Tibial nerve (tissue), 4 donors: Measurements from ENCODE around the gene CA11. TPM values are rescaled to one million over a fixed set of nuclear protein-coding genes. Genes with fewer than 3 reads are reported as not detected.
A peak's percentile ranks its signal among the peaks of the same experiment; 100 is the strongest.

Experiments
- DNase-seq, 2 donors: peaks; one replicate each; pipeline ENCODE4 v3.0.0-alpha.2; 2019; ENCODE audit warnings: low spot score in 2 of 2
- H3K27ac ChIP-seq, 4 donors: fragments of 200-600 bp; sonication (generic) in 3 of 4; one replicate each; pipeline ENCODE4 v1.5.1; 2017 to 2019; ENCODE audit warnings: mild to moderate bottlenecking in 1 of 4
- H3K27me3 ChIP-seq, 2 donors: fragments of 200-600 bp; sonication (generic) in 1 of 2; one replicate each; pipeline versions ENCODE4 v1.5.1 to v1.6.0; 2017 to 2019
- H3K36me3 ChIP-seq, 3 donors: fragments of 200-600 bp; sonication (generic); one replicate each; pipeline ENCODE4 v1.5.1; 2018 to 2019
- H3K4me1 ChIP-seq, 4 donors: fragments of 200-600 bp; sonication (generic) in 3 of 4; one replicate each; pipeline ENCODE4 v1.5.1; 2017 to 2019
- H3K4me3 ChIP-seq, 4 donors: fragments of 200-600 bp; sonication (generic) in 3 of 4; one replicate each; pipeline ENCODE4 v1.5.1; 2017 to 2019; ENCODE audit warnings: mild to moderate bottlenecking in 1 of 4, moderate library complexity in 1 of 4
- H3K9me3 ChIP-seq, 4 donors: fragments of 200-600 bp; sonication (generic) in 3 of 4; one replicate each; pipeline ENCODE4 v1.5.1; 2017 to 2019
- EP300 ChIP-seq, 2 donors: sonication (generic); formaldehyde crosslinking; IDR thresholded peaks; one replicate each; pipeline ENCODE4 v1.6.1; 2017; ENCODE audit warnings: antibody characterized with exemption in 2 of 2, mild to moderate bottlenecking in 1 of 2
- POLR2A ChIP-seq, 2 donors: fragments of 450-650 bp; IDR thresholded peaks; one replicate each; pipeline ENCODE4 v1.6.1; 2017; ENCODE audit warnings: antibody characterized with exemption in 2 of 2, mild to moderate bottlenecking in 2 of 2, moderate library complexity in 2 of 2
- WGBS, 2 donors: methylation state at CpG; one replicate each; pipeline ENCODE4 v1.1.5; 2018; 5-methylcytosine and 5-hydroxymethylcytosine counted together
- total RNA-seq, 4 donors: library from RNA; depleted of rRNA; stranded (reverse); fragments of >200 nt; gene quantifications; one replicate each; pipeline ENCODE4 v1.1.0, GENCODE V29; 2016
- TF ChIP-seq, protein P1 (sequence below), 5 experiments: fragments of 200-600 bp in 3 of 5; fragments of 450-650 bp in 2 of 5; sonication (generic) in 3 of 5; IDR thresholded peaks; one replicate each; pipeline ENCODE4 v1.5.1; 2016 to 2019; ENCODE audit warnings: antibody characterized with exemption in 5 of 5, mild to moderate bottlenecking in 3 of 5, moderate library complexity in 2 of 5

Gene CA11
- total RNA-seq, 4 donors from 2014 or later: 3.1 to 5.4 (median 4.0) TPM

GRCh38 chr19:48646722-48647216 lies 782 bp upstream of the CA11 start:
- WGBS, 2 donors: 9 to 11% methylated on average over 10 of the region's 10 CpGs
- no peaks in the 10 kb centered on the region for H3K36me3 ChIP-seq

DNA sequence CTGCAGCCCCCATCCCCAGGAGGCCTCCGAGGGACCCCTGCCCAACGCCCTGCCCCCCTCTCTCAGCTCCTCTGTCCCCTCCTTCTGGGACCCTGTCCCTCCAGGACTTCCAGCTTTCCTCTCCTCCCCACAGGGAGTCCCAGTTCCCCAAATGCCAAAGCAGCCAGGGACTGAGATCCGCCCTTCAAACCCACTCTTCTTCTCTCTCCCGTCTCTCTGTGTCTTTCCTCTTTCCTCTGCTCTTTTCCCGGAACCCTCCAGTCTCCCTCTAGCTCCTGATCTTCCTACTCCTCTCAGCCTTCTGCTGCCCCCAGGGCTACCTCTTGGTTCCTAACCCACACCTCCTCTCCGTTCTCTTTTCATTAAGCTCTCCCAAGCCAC lies 377 bp downstream of the CA11 start:
- Histone ChIP-seq H3K27me3 (no peaks in the 10 kb centered on the region), H3K4me1 (peaks cover 0 to 27% (median 10%) of the 10 kb centered on the region in 4 donors), H3K9me3 (no peaks in the 10 kb centered on the region), H3K36me3 (no peaks in the 10 kb centered on the region), H3K4me3 (peak overlapping the region; percentile 59 to 67 (median 66)), H3K27ac (peak overlapping the region; percentile 86 to 96 (median 91))
- TF ChIP-seq EP300 (IDR thresholded peaks at IDR 0.05): no peak
- TF ChIP-seq, protein P1, sequence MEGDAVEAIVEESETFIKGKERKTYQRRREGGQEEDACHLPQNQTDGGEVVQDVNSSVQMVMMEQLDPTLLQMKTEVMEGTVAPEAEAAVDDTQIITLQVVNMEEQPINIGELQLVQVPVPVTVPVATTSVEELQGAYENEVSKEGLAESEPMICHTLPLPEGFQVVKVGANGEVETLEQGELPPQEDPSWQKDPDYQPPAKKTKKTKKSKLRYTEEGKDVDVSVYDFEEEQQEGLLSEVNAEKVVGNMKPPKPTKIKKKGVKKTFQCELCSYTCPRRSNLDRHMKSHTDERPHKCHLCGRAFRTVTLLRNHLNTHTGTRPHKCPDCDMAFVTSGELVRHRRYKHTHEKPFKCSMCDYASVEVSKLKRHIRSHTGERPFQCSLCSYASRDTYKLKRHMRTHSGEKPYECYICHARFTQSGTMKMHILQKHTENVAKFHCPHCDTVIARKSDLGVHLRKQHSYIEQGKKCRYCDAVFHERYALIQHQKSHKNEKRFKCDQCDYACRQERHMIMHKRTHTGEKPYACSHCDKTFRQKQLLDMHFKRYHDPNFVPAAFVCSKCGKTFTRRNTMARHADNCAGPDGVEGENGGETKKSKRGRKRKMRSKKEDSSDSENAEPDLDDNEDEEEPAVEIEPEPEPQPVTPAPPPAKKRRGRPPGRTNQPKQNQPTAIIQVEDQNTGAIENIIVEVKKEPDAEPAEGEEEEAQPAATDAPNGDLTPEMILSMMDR (IDR thresholded peaks at IDR 0.05): no peak
- TF ChIP-seq POLR2A (IDR thresholded peaks at IDR 0.05): no peak
- 0 to 2% methylated on average over 6 of the region's 6 CpGs for WGBS, 2 donors
- DNase-seq: no peak

More at GRCh38 chr19:48646722-48647216, 782 bp upstream of the CA11 start:
- TF ChIP-seq, protein P1 (IDR thresholded peaks at IDR 0.05): no peak
- TF ChIP-seq POLR2A (IDR thresholded peaks at IDR 0.05): no peak
- no peak for TF ChIP-seq EP300 (IDR thresholded peaks at IDR 0.05)
- no peak for DNase-seq
- peak overlapping the region; percentile 59 to 67 (median 66) for H3K4me3 ChIP-seq
- peak overlapping the region; percentile 86 to 96 (median 91) for H3K27ac ChIP-seq
- H3K4me1 ChIP-seq: peaks cover 0 to 27% (median 10%) of the 10 kb centered on the region in 4 donors
- no peaks in the 10 kb centered on the region for H3K9me3 ChIP-seq
- no peaks in the 10 kb centered on the region for H3K27me3 ChIP-seq

DNA sequence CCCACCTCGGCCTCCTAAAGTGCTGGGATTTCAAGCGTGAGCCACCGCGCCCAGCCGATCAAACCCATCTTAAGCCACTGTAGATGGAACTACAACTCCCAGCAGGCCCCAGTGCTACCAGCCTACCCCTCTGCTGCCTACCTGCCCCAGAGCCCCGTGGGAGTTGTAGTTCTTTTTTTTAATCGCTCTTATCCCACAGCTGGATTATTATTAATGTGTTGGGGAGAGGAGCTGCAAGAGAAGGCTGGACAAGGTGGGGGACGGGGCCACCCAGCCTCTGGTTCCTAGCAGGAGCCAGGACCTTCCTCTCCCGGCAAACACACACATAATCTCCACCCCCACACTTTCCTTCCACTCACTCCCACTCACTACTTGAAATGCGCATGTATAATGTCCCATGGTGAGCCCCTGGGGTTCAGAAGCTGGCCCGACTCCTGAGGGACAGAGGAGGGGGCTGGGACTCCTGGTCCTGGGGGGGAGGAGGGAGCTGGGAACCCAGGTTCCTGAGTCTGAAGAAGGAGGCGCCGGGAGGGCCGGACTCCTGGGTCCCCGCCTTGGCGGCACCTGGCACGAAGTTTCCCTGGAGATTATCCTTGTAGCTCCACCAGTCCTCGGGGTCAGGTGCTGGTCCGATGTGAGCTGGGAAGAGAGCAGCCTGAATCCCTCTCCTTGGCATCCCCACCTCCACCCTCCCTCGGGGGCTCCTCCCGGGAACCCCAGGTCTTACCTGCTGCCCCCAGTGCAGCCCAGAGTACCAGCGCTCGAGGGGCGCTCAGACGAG lies 958 bp downstream of the CA11 start:
- peak overlapping the region; percentile 86 to 96 (median 91) for H3K27ac ChIP-seq
- H3K27me3 ChIP-seq: no peaks in the 10 kb centered on the region

DNA sequence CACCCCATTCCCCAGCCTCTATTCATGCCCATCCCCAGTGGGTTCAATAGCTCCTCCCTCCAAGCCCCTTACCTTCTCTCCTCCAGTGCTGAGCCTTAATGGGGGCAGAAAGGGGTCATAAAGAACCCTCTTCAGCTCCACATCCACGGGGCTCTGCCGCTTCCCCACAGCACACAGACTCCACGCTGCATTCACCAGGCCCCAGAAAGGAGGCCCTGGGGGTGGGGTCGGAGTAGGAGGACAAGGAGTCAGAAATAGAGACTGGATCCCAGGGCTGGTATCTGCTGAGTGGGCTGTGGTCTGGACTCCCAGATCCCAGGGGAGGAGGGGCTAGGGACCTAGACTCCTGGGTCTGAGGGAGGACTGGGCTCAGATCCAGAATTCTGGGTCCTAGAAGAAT lies 1.6 kb downstream of the CA11 start:
- no peaks in the 10 kb centered on the region for H3K9me3 ChIP-seq
- 59 to 76% methylated on average over 4 of the region's 4 CpGs for WGBS, 2 donors
- no peaks in the 10 kb centered on the region for H3K27me3 ChIP-seq
- H3K4me1 ChIP-seq: peaks cover 0 to 27% (median 10%) of the 10 kb centered on the region in 4 donors
- no peaks in the 10 kb centered on the region for H3K36me3 ChIP-seq
- no peak overlapping the region for H3K27ac ChIP-seq
- TF ChIP-seq POLR2A (IDR thresholded peaks at IDR 0.05): no peak
- no peak for TF ChIP-seq EP300 (IDR thresholded peaks at IDR 0.05)
- TF ChIP-seq, protein P1 (IDR thresholded peaks at IDR 0.05): no peak
- no peak overlapping the region for H3K4me3 ChIP-seq
- DNase-seq: no peak

More for the DNA sequence above, 958 bp downstream of the CA11 start:
- peak in 1 of 2 donors; percentile 41 for TF ChIP-seq POLR2A (IDR thresholded peaks at IDR 0.05)
- TF ChIP-seq, protein P1 (IDR thresholded peaks at IDR 0.05): no peak
- TF ChIP-seq EP300 (IDR thresholded peaks at IDR 0.05): peak; percentile 48 to 49
- no peaks in the 10 kb centered on the region for H3K9me3 ChIP-seq
- H3K36me3 ChIP-seq: no peaks in the 10 kb centered on the region
- peak overlapping the region; percentile 59 to 67 (median 66) for H3K4me3 ChIP-seq
- DNase-seq: peak; percentile 66 to 84
- 3 to 11% methylated on average over 18 to 25 of the region's 25 CpGs for WGBS, 2 donors
- peaks cover 0 to 27% (median 10%) of the 10 kb centered on the region in 4 donors for H3K4me1 ChIP-seq

DNA sequence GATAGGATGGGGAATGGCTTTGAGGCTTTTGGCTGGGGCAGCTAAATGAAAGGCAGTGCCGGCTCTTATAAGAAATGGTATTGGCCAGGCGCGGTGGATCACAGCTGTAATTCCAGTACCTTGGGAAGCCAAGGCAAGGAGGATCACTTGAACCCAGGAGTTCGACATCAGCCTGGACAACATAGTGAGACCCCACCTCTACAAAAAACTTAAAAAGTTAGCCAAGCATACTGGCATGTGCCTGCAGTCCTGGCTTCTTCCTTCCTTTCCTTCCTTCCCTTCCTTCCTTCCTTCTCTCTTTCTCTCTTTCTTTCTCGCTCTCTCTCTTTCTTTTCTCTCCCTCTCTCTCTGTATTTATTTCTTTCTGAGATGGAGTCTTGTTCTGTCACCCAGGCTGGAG lies 3.1 kb downstream of the CA11 start:
- no peaks in the 10 kb centered on the region for H3K27me3 ChIP-seq
- H3K27ac ChIP-seq: no peak overlapping the region
- peaks cover 0 to 38% (median 17%) of the 10 kb centered on the region in 4 donors for H3K4me1 ChIP-seq
- no peaks in the 10 kb centered on the region for H3K9me3 ChIP-seq
- H3K36me3 ChIP-seq: no peaks in the 10 kb centered on the region
- no peak for TF ChIP-seq POLR2A (IDR thresholded peaks at IDR 0.05)
- no peak for TF ChIP-seq EP300 (IDR thresholded peaks at IDR 0.05)
- TF ChIP-seq, protein P1 (IDR thresholded peaks at IDR 0.05): no peak
- WGBS, 2 donors: 88 to 89% methylated on average over 5 of the region's 5 CpGs
- H3K4me3 ChIP-seq: no peak overlapping the region
- DNase-seq: no peak
